GM23248 (cell line): ENCODE results near the gene SP6.

ENCODE experiments used
- EZH2 ChIP-seq: fragments of 200-600 bp; sonication (generic); IDR thresholded peaks from 2 replicates; pipeline ENCODE4 v1.6.1; 2018; ENCODE audit warnings: antibody characterized with exemption, mild to moderate bottlenecking; ENCODE audit not compliant: insufficient read depth, poor library complexity, severe bottlenecking
- EZH2phosphoT487 ChIP-seq: fragments of 200-600 bp; sonication (generic); IDR thresholded peaks from 2 replicates; pipeline ENCODE4 v1.6.1; 2018; ENCODE audit warnings: antibody characterized with exemption, moderate library complexity, mild to moderate bottlenecking, low read depth; ENCODE audit not compliant: insufficient read depth

DNA sequence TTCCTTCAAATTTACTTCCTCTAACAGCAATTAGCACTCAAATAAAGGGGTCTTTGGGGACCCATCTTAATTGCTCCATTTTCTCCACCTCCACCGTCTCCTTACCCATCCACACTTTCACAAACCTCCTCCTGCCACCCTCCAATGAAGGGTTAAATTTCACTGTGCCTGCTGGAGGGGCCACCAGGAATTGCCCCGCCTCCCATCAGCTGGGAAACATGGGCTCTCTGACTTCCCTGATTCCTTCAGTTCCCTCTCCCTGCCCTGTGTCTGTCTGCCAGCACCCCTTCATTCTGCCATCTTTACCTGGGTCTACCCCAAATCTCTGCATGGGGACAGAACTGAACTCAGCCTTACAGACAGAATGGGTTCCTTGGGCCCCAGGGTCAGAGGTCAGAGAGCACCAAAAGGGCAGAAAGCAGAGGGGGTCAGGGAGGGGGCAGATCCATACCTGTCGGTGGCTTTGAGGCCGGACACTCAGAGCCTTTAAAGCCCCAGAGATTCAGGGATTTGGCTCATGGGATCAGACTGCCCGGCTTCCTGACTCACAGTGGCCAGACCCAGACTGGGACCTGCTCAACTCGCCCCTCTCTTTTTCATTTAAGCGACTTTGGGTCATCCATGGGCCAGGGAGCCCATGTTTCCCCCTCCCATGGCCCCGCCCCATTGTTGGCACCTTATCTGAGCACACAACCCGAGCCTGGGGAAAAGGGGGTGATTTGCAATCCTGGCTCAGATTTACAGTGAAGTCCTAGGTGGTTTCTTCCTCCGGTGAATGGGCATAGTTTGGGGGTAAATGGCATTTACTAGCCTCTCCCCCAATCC lies 27.5 kb upstream of the SP6 start:
- TF ChIP-seq EZH2 (no peak), EZH2phosphoT487 (no peak)
